ENCODE measurements around the gene RASGRF1.

RASGRF1 gene

GRCh38 chr15:78947506-78947905 is 143.1 kb downstream of the RASGRF1 start:
- no peak overlapping the region for H3K4me3 ChIP-seq (ENCODE audit: insufficient read length, low read depth)
- peaks cover 9% of the 10 kb centered on the region for H3K4me1 ChIP-seq (ENCODE audit: insufficient read depth, insufficient read length)
- peaks cover 23% of the 10 kb centered on the region for H3K27me3 ChIP-seq (ENCODE audit: insufficient read depth, insufficient read length)
- no peaks in the 10 kb centered on the region for H3K36me3 ChIP-seq (ENCODE audit: insufficient read depth, insufficient read length, low read length)
- TF ChIP-seq YY1 (IDR thresholded peaks at IDR 0.05; ENCODE audit: insufficient read depth, insufficient read length) (no peak), ZNF274 (IDR thresholded peaks at IDR 0.05; ENCODE audit: low read depth, low read length) (no peak), SUZ12 (IDR thresholded peaks at IDR 0.05; ENCODE audit: extremely low read depth, insufficient read depth, insufficient read length) (no peak)
- no peak for DNase-seq (ENCODE audit: low read depth, low spot score)
- no peaks in the 10 kb centered on the region for H3K9me3 ChIP-seq (ENCODE audit: insufficient read depth, low read length)
- H3K9ac ChIP-seq (ENCODE audit: insufficient read length, low read depth): no peak overlapping the region

DNA sequence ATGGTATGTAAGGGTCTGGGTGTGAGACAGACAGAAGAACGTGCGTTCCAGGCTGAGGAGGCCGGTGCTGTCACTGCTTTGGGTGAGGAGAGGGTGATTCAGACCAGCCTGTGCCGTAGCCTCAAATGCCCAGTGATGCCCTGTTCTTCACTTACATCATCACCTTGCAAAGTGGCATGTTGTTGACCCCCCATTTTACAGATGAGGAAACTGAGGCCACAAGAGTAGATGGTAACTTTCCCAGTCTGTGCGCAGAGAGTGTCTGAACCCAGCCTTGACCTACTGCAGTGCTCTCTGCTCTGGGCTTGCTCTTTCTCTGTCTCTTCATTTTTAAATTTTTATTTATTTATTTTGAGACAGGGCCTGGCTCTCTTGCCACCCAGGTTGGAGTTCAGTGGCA is 144.1 kb downstream of the RASGRF1 start:
- Histone ChIP-seq H3K9ac (ENCODE audit: insufficient read length, low read depth) (no peak overlapping the region), H3K36me3 (ENCODE audit: insufficient read depth, insufficient read length, low read length) (no peaks in the 10 kb centered on the region), H3K4me1 (ENCODE audit: insufficient read depth, insufficient read length) (peaks cover 9% of the 10 kb centered on the region), H3K4me3 (ENCODE audit: insufficient read length, low read depth) (no peak overlapping the region), H3K9me3 (ENCODE audit: insufficient read depth, low read length) (no peaks in the 10 kb centered on the region), H3K27me3 (ENCODE audit: insufficient read depth, insufficient read length) (peaks cover 23% of the 10 kb centered on the region)
- DNase-seq (ENCODE audit: low read depth, low spot score): no peak
- TF ChIP-seq YY1 (IDR thresholded peaks at IDR 0.05; ENCODE audit: insufficient read depth, insufficient read length) (no peak), SUZ12 (IDR thresholded peaks at IDR 0.05; ENCODE audit: extremely low read depth, insufficient read depth, insufficient read length) (no peak), ZNF274 (IDR thresholded peaks at IDR 0.05; ENCODE audit: low read depth, low read length) (no peak)

DNA sequence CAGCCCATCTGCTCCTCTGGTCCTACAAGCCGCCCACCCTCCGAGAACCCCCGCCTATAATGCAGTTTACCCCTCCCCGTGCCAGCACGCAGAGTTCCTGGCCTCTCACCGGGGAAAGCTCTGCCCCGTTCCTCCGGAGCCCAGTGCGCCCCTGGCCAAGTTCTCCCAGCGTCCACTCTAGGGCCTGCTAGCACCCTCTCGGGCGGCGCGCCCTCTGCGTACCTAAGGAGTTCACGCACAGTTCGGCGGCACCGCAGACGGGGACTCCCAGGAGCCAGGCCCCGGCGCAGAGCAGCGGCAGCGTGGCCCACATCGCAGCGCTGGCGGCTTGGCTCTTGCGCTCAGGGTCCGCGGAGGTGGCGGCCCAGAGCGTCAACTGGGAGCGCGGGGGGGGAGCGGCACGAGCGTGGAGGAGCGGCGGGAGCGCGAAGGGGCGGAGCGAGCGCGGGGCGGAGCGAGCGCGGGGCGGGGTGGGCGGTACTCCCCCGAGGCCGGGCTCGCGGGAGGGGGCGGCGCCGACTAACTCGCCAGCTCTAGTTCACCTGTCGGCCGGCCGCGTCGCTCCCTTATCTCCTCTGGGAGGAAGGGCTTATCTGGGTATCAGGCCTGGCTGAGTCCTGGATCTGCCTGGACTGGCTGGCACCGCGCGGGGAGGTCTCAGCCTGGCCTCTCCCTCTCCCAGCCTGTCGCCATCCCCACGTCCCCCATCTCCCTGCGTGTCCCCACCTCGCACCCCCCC is 145.7 kb downstream of the RASGRF1 start, which contains the start of gene CTSH:
Gene CTSH, minus strand, starts transcription at position 378 of the 739 bp plus-strand sequence. Its CDS starts 65 bp downstream, at position 313.
- TF ChIP-seq YY1 (IDR thresholded peaks at IDR 0.05; ENCODE audit: insufficient read depth, insufficient read length) (no peak), SUZ12 (IDR thresholded peaks at IDR 0.05; ENCODE audit: extremely low read depth, insufficient read depth, insufficient read length) (no peak)

GRCh38 chr15:78944202-78944625 is 146.4 kb downstream of the RASGRF1 start:
- DNase-seq (ENCODE audit: low read depth, low spot score): no peak
- TF ChIP-seq YY1 (IDR thresholded peaks at IDR 0.05; ENCODE audit: insufficient read depth, insufficient read length): no peak
- no peak for TF ChIP-seq ZNF274 (IDR thresholded peaks at IDR 0.05; ENCODE audit: low read depth, low read length)
- no peak for TF ChIP-seq SUZ12 (IDR thresholded peaks at IDR 0.05; ENCODE audit: extremely low read depth, insufficient read depth, insufficient read length)
- Histone ChIP-seq H3K9me3 (ENCODE audit: insufficient read depth, low read length) (no peaks in the 10 kb centered on the region), H3K36me3 (ENCODE audit: insufficient read depth, insufficient read length, low read length) (no peaks in the 10 kb centered on the region), H3K4me3 (ENCODE audit: insufficient read length, low read depth) (peak overlapping the region; percentile 64), H3K4me1 (ENCODE audit: insufficient read depth, insufficient read length) (peaks cover 7% of the 10 kb centered on the region), H3K9ac (ENCODE audit: insufficient read length, low read depth) (peak overlapping the region; percentile 83), H3K27me3 (ENCODE audit: insufficient read depth, insufficient read length) (peaks cover 23% of the 10 kb centered on the region)

More for the DNA sequence above, 145.7 kb downstream of the RASGRF1 start, which contains the start of gene CTSH:
- H3K4me1 ChIP-seq (ENCODE audit: insufficient read depth, insufficient read length): peaks cover 7% of the 10 kb centered on the region
- DNase-seq (ENCODE audit: low read depth, low spot score): peak; percentile 42
- peaks cover 23% of the 10 kb centered on the region for H3K27me3 ChIP-seq (ENCODE audit: insufficient read depth, insufficient read length)
- H3K4me3 ChIP-seq (ENCODE audit: insufficient read length, low read depth): peak within 1 kb of the TSS; percentile 64
- H3K9me3 ChIP-seq (ENCODE audit: insufficient read depth, low read length): no peaks in the 10 kb centered on the region
- H3K9ac ChIP-seq (ENCODE audit: insufficient read length, low read depth): peak within 1 kb of the TSS; percentile 83
- H3K36me3 ChIP-seq (ENCODE audit: insufficient read depth, insufficient read length, low read length): no peaks in the 10 kb centered on the region

- DNase-seq (ENCODE audit: low read depth, low spot score): no peak
- Histone ChIP-seq H3K36me3 (ENCODE audit: insufficient read depth, insufficient read length, low read length) (no peaks in the 10 kb centered on the region), H3K9me3 (ENCODE audit: insufficient read depth, low read length) (no peaks in the 10 kb centered on the region), H3K4me3 (ENCODE audit: insufficient read length, low read depth) (peak overlapping the region; percentile 64), H3K27me3 (ENCODE audit: insufficient read depth, insufficient read length) (peaks cover 23% of the 10 kb centered on the region), H3K4me1 (ENCODE audit: insufficient read depth, insufficient read length) (peaks cover 7% of the 10 kb centered on the region), H3K9ac (ENCODE audit: insufficient read length, low read depth) (peak overlapping the region; percentile 83)
- TF ChIP-seq SUZ12 (IDR thresholded peaks at IDR 0.05; ENCODE audit: extremely low read depth, insufficient read depth, insufficient read length) (no peak), ZNF274 (IDR thresholded peaks at IDR 0.05; ENCODE audit: low read depth, low read length) (no peak), YY1 (IDR thresholded peaks at IDR 0.05; ENCODE audit: insufficient read depth, insufficient read length) (no peak)
Measured at GRCh38 chr15:78943692-78944091, 146.9 kb downstream of the RASGRF1 start.

GRCh38 chr15:78942741-78943140 is 147.8 kb downstream of the RASGRF1 start:
- TF ChIP-seq SUZ12 (IDR thresholded peaks at IDR 0.05; ENCODE audit: extremely low read depth, insufficient read depth, insufficient read length): no peak
- no peak overlapping the region for H3K4me3 ChIP-seq (ENCODE audit: insufficient read length, low read depth)
- peaks cover 7% of the 10 kb centered on the region for H3K4me1 ChIP-seq (ENCODE audit: insufficient read depth, insufficient read length)
- H3K27me3 ChIP-seq (ENCODE audit: insufficient read depth, insufficient read length): peaks cover 23% of the 10 kb centered on the region
- no peak overlapping the region for H3K9ac ChIP-seq (ENCODE audit: insufficient read length, low read depth)
- H3K9me3 ChIP-seq (ENCODE audit: insufficient read depth, low read length): no peaks in the 10 kb centered on the region
- H3K36me3 ChIP-seq (ENCODE audit: insufficient read depth, insufficient read length, low read length): no peaks in the 10 kb centered on the region
- no peak for DNase-seq (ENCODE audit: low read depth, low spot score)

DNA sequence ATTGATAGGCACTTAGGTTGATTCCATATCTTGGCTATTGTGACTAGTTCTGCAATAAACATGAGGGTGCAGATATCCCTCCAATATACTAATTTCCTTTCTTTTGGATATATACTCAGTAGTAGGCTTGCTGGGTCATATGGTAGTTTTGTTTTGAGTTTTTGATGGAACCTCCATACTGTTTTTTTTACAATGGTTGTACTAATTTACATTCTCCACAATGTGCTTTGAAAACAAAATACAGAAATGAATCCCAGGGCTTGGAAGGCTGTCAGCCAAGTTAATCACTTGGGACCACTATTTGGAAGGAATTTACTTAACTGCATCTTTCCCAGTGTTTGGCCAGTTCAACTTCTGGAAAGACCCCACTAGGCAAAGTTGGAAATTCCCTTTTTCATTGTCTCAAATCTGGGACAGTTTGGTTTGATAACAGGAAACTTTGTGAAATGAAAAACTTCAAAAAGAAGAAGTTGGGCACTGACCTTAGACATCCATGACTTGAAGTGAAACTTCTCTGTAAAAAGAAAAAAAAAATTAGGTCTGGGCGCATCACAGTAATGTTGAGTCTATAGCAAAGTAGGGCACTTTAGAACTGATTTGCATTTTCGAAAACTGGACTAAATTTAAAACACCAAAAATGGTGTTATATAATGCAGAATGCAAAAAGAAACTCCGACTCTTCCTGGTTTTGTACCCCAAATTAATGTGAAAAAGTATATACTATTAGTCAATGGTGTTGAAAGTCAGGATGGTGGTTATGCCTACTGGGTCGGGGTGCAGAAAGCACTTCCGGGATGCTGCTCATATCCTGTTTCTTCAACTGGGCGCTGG is 151.7 kb downstream of the RASGRF1 start:
- TF ChIP-seq ZNF274 (IDR thresholded peaks at IDR 0.05; ENCODE audit: low read depth, low read length): no peak
- no peak for TF ChIP-seq SUZ12 (IDR thresholded peaks at IDR 0.05; ENCODE audit: extremely low read depth, insufficient read depth, insufficient read length)
- no peak for TF ChIP-seq YY1 (IDR thresholded peaks at IDR 0.05; ENCODE audit: insufficient read depth, insufficient read length)
- peaks cover 4% of the 10 kb centered on the region for H3K4me1 ChIP-seq (ENCODE audit: insufficient read depth, insufficient read length)
- no peak overlapping the region for H3K9ac ChIP-seq (ENCODE audit: insufficient read length, low read depth)
- no peak for DNase-seq (ENCODE audit: low read depth, low spot score)
- H3K27me3 ChIP-seq (ENCODE audit: insufficient read depth, insufficient read length): peaks cover 2% of the 10 kb centered on the region
- H3K36me3 ChIP-seq (ENCODE audit: insufficient read depth, insufficient read length, low read length): peaks cover 15% of the 10 kb centered on the region
- no peak overlapping the region for H3K4me3 ChIP-seq (ENCODE audit: insufficient read length, low read depth)
- no peaks in the 10 kb centered on the region for H3K9me3 ChIP-seq (ENCODE audit: insufficient read depth, low read length)

Measured in NT2/D1 (cell line).